Left forelimb (tissue), 1 donor: ENCODE results near the gene CASP3.
"Not testable (repeated sequence)": the region's sequence is repeated elsewhere in the genome, so short reads cannot be mapped to it uniquely, and the experiment has no call there.

Experiments
- DNase-seq: peaks from one replicate; pipeline ENCODE4 v3.0.0-alpha.2; 2018; ENCODE audit warnings: low spot score

Gene CASP3

GRCh38 chr4:184596617-184597185 lies 52.5 kb downstream of the CASP3 start:
- no peak for DNase-seq

GRCh38 chr4:184596044-184596616 lies 53.1 kb downstream of the CASP3 start:
- no peak for DNase-seq

GRCh38 chr4:184595430-184595829 lies 53.8 kb downstream of the CASP3 start:
- no peak for DNase-seq

- no peak for DNase-seq
These were observed 55.8 kb downstream of the CASP3 start for GRCh38 chr4:184593461-184593860.

GRCh38 chr4:184591747-184592270 lies 57.4 kb downstream of the CASP3 start:
- DNase-seq: not testable (repeated sequence)

- DNase-seq: no peak
These were observed 58.1 kb downstream of the CASP3 start for GRCh38 chr4:184591070-184591677.

- DNase-seq: no peak
These were observed 59.1 kb downstream of the CASP3 start for GRCh38 chr4:184590196-184590595.

GRCh38 chr4:184588893-184589292 lies 60.4 kb downstream of the CASP3 start:
- no peak for DNase-seq

- no peak for DNase-seq
These were observed 61.5 kb downstream of the CASP3 start for GRCh38 chr4:184587701-184588100.

- no peak for DNase-seq
These were observed 62.0 kb downstream of the CASP3 start for GRCh38 chr4:184587221-184587620.

- no peak for DNase-seq
These were observed 65.3 kb downstream of the CASP3 start for GRCh38 chr4:184583738-184584502.
